HepG2 (cell line): ENCODE data around the gene AP3D1. TPM values are rescaled to one million over a fixed set of nuclear protein-coding genes. Genes with fewer than 3 reads are reported as not detected.

Experiments used
- ARID4A ChIP-seq: sonication (generic); formaldehyde crosslinking; IDR thresholded peaks from 2 replicates; pipeline ENCODE4 v1.5.0; 2020; ENCODE audit warnings: mild to moderate bottlenecking, missing genetic modification reagents, borderline replicate concordance
- GMEB1 ChIP-seq: sonication (generic); formaldehyde crosslinking; IDR thresholded peaks from 2 replicates; pipeline ENCODE4 v1.5.1; 2020; ENCODE audit warnings: missing genetic modification reagents, mild to moderate bottlenecking, borderline replicate concordance
- HMG20A ChIP-seq: IDR thresholded peaks from 2 replicates; pipeline ENCODE4 v1.6.1; 2016; ENCODE audit warnings: borderline replicate concordance
- NFRKB ChIP-seq: fragments of 450-650 bp; IDR thresholded peaks from 2 replicates; pipeline ENCODE4 v1.6.1; 2017
- RFXANK ChIP-seq: IDR thresholded peaks from 2 replicates; pipeline ENCODE4 v1.6.1; 2016
- SATB2 ChIP-seq: sonication (generic); formaldehyde crosslinking; IDR thresholded peaks from 2 replicates; pipeline ENCODE4 v1.5.0; 2020; ENCODE audit warnings: missing genetic modification reagents
- SIN3A ChIP-seq: IDR thresholded peaks from 2 replicates; pipeline ENCODE4 v1.6.1; 2011; ENCODE audit warnings: low read depth, mild to moderate bottlenecking, control low read depth, low read length, borderline replicate concordance
- ZFP36L2 ChIP-seq: sonication (generic); formaldehyde crosslinking; IDR thresholded peaks from 2 replicates; pipeline ENCODE4 v1.4.0; 2020; ENCODE audit warnings: missing genetic modification reagents
- ZMYM2 ChIP-seq: sonication (generic); formaldehyde crosslinking; IDR thresholded peaks from 2 replicates; pipeline ENCODE4 v1.8.0; 2022; ENCODE audit warnings: mild to moderate bottlenecking, missing genetic modification reagents
- ZNF274 ChIP-seq: sonication (generic); formaldehyde crosslinking; IDR thresholded peaks from 2 replicates; pipeline ENCODE4 v1.5.1; 2020; ENCODE audit warnings: mild to moderate bottlenecking, missing genetic modification reagents
- ZNF296 ChIP-seq: sonication (generic); formaldehyde crosslinking; conservative IDR thresholded peaks from 2 replicates; pipeline ENCODE4 v1.5.0; 2020; ENCODE audit warnings: mild to moderate bottlenecking, missing genetic modification reagents
- ZNF329 ChIP-seq: sonication (generic); formaldehyde crosslinking; IDR thresholded peaks from 2 replicates; pipeline ENCODE4 v1.9.0; 2021; ENCODE audit warnings: low read depth, mild to moderate bottlenecking, missing genetic modification reagents
- ZNF333 ChIP-seq: sonication (generic); formaldehyde crosslinking; IDR thresholded peaks from 2 replicates; pipeline ENCODE4 v1.4.0; 2020; ENCODE audit warnings: mild to moderate bottlenecking, missing genetic modification reagents, borderline replicate concordance
- ZNF713 ChIP-seq: sonication (generic); formaldehyde crosslinking; IDR thresholded peaks from 2 replicates; pipeline ENCODE4 v1.4.0; 2020; ENCODE audit warnings: mild to moderate bottlenecking, missing genetic modification reagents
- polyA plus RNA-seq, 8 experiments: library from polyadenylated mRNA; depleted of rRNA in 3 of 8; stranded (reverse) in 7 of 8; unstranded in 1 of 8; fragments of >200 nt; fragmentation: Illumina TruSeq in 4 of 8; extraction: Trizol in 4 of 8; gene quantifications; 2 replicates each; pipeline versions ENCODE4 v1.2.1 to v1.2.3, GENCODE V29; 2011 to 2016; ENCODE audit warnings: low read depth in 4 of 8, missing spikeins in 1 of 8, mixed read lengths in 1 of 8; ENCODE audit not compliant: insufficient read depth in 1 of 8
- total RNA-seq, 5 experiments: library from RNA; depleted of rRNA; stranded (reverse); fragments of >200 nt; fragmentation: Illumina TruSeq; extraction: Trizol; gene quantifications; 2 replicates each; pipeline ENCODE4 v1.2.3, GENCODE V29; 2016; ENCODE audit warnings: low read depth in 1 of 5
- TF ChIP-seq, protein P1 (sequence below): sonication (generic); formaldehyde crosslinking; IDR thresholded peaks from 2 replicates; pipeline ENCODE4 v1.8.0; 2023; ENCODE audit warnings: mild to moderate bottlenecking, missing genetic modification reagents
- TF ChIP-seq, protein P2 (sequence below): sonication (generic); formaldehyde crosslinking; IDR thresholded peaks from 2 replicates; pipeline ENCODE4 v1.5.1; 2020; ENCODE audit warnings: mild to moderate bottlenecking, missing genetic modification reagents, borderline replicate concordance

Gene AP3D1
- total and polyA plus RNA-seq, 2 of the 13 experiments (the other 11 are each of a cell fraction or from before 2014, with no cell fraction given) = 68.0 to 82.6 TPM

GRCh38 chr19:2166741-2167738, 15.7 kb upstream of the AP3D1 start (continued):
- TF ChIP-seq GMEB1 (CRISPR knock-in tag) (peak; percentile 32; the same call in 1 of the 2 replicates), ZMYM2 (no peak), ZNF296 (CRISPR knock-in tag) (peak; percentile 64; the same call in 1 of the 2 replicates), ZFP36L2 (no peak), ZNF274 (CRISPR knock-in tag) (no peak), NFRKB (no peak), RFXANK (no peak), HMG20A (CRISPR knock-in tag) (no peak), SATB2 (0 out of 2 replicates have a peak, but pooled peaks have one; percentile 21), ZNF713 (CRISPR knock-in tag) (no peak), ARID4A (CRISPR knock-in tag) (peak; percentile 70), ZNF333 (CRISPR knock-in tag) (no peak), SIN3A (peak; percentile 51; the same call in 1 of the 2 replicates), ZNF329 (CRISPR knock-in tag) (no peak)
- TF ChIP-seq, protein P1, sequence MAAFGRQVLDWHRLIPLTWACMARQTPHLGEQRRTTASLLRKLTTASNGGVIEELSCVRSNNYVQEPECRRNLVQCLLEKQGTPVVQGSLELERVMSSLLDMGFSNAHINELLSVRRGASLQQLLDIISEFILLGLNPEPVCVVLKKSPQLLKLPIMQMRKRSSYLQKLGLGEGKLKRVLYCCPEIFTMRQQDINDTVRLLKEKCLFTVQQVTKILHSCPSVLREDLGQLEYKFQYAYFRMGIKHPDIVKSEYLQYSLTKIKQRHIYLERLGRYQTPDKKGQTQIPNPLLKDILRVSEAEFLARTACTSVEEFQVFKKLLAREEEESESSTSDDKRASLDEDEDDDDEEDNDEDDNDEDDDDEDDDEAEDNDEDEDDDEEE (CRISPR knock-in tag) = no peak
- TF ChIP-seq, protein P2, sequence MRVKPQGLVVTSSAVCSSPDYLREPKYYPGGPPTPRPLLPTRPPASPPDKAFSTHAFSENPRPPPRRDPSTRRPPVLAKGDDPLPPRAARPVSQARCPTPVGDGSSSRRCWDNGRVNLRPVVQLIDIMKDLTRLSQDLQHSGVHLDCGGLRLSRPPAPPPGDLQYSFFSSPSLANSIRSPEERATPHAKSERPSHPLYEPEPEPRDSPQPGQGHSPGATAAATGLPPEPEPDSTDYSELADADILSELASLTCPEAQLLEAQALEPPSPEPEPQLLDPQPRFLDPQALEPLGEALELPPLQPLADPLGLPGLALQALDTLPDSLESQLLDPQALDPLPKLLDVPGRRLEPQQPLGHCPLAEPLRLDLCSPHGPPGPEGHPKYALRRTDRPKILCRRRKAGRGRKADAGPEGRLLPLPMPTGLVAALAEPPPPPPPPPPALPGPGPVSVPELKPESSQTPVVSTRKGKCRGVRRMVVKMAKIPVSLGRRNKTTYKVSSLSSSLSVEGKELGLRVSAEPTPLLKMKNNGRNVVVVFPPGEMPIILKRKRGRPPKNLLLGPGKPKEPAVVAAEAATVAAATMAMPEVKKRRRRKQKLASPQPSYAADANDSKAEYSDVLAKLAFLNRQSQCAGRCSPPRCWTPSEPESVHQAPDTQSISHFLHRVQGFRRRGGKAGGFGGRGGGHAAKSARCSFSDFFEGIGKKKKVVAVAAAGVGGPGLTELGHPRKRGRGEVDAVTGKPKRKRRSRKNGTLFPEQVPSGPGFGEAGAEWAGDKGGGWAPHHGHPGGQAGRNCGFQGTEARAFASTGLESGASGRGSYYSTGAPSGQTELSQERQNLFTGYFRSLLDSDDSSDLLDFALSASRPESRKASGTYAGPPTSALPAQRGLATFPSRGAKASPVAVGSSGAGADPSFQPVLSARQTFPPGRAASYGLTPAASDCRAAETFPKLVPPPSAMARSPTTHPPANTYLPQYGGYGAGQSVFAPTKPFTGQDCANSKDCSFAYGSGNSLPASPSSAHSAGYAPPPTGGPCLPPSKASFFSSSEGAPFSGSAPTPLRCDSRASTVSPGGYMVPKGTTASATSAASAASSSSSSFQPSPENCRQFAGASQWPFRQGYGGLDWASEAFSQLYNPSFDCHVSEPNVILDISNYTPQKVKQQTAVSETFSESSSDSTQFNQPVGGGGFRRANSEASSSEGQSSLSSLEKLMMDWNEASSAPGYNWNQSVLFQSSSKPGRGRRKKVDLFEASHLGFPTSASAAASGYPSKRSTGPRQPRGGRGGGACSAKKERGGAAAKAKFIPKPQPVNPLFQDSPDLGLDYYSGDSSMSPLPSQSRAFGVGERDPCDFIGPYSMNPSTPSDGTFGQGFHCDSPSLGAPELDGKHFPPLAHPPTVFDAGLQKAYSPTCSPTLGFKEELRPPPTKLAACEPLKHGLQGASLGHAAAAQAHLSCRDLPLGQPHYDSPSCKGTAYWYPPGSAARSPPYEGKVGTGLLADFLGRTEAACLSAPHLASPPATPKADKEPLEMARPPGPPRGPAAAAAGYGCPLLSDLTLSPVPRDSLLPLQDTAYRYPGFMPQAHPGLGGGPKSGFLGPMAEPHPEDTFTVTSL = 0 out of 2 replicates have a peak, but pooled peaks have one; percentile 56
